Liver (tissue), 9 donors: Measurements from ENCODE around the gene ZNF622. TPM values are rescaled to one million over a fixed set of nuclear protein-coding genes. Genes with fewer than 3 reads are reported as not detected.

Source experiments
- DNase-seq: peaks from one replicate; pipeline ENCODE4 v3.0.0-alpha.2; 2017; ENCODE audit warnings: low spot score
- H3K27ac ChIP-seq, 2 donors: one replicate each; pipeline ENCODE4 v1.7.0; 2013; ENCODE audit warnings: inconsistent platforms in 2 of 2, low read length in 2 of 2, control low read depth in 1 of 2, low read depth in 1 of 2, mild to moderate bottlenecking in 1 of 2
- H3K27me3 ChIP-seq, 4 donors: one replicate each; pipeline versions ENCODE4 v1.6.1 to v1.7.0; 2013; ENCODE audit warnings: low read length in 3 of 4, inconsistent platforms in 1 of 4, mild to moderate bottlenecking in 1 of 4, moderate library complexity in 1 of 4; ENCODE audit not compliant: control insufficient read depth in 4 of 4, insufficient read depth in 4 of 4
- H3K36me3 ChIP-seq, 4 donors: one replicate each; pipeline versions ENCODE4 v1.6.1 to v1.7.0; 2013; ENCODE audit warnings: low read length in 3 of 4, mild to moderate bottlenecking in 3 of 4, low read depth in 1 of 4, moderate library complexity in 1 of 4; ENCODE audit not compliant: control insufficient read depth in 4 of 4, insufficient read depth in 3 of 4
- H3K4me1 ChIP-seq, 4 donors: one replicate each; pipeline versions ENCODE4 v1.6.1 to v1.7.0; 2013; ENCODE audit warnings: low read length in 3 of 4, mild to moderate bottlenecking in 3 of 4, moderate library complexity in 1 of 4; ENCODE audit not compliant: control insufficient read depth in 4 of 4, insufficient read depth in 4 of 4
- H3K4me3 ChIP-seq, 3 donors: one replicate each; pipeline versions ENCODE4 v1.6.1 to v1.7.0; 2013; ENCODE audit warnings: low read length in 3 of 3, control low read depth in 1 of 3, low read depth in 1 of 3, mild to moderate bottlenecking in 1 of 3
- H3K9ac ChIP-seq, 2 donors: one replicate each; pipeline ENCODE4 v1.7.0; 2013; ENCODE audit warnings: low read length in 2 of 2, mild to moderate bottlenecking in 2 of 2, moderate library complexity in 2 of 2, control low read depth in 1 of 2, low read depth in 1 of 2
- H3K9me3 ChIP-seq, 4 donors: one replicate each; pipeline versions ENCODE4 v1.6.1 to v1.7.0; 2013; ENCODE audit warnings: low read length in 3 of 4; ENCODE audit not compliant: control insufficient read depth in 4 of 4
- FOXA1 ChIP-seq: IDR thresholded peaks from 2 replicates; pipeline ENCODE4 v1.6.1; 2016; ENCODE audit warnings: antibody characterized with exemption
- FOXA2 ChIP-seq: IDR thresholded peaks from 2 replicates; pipeline ENCODE4 v1.6.1; 2016; ENCODE audit warnings: antibody characterized with exemption
- HNF4A ChIP-seq, 2 donors: conservative IDR thresholded peaks; 2 replicates each; pipeline ENCODE4 v1.6.1; 2016; ENCODE audit warnings: antibody characterized with exemption in 2 of 2, mild to moderate bottlenecking in 2 of 2
- HNF4G ChIP-seq: IDR thresholded peaks from 2 replicates; pipeline ENCODE4 v1.6.1; 2016; ENCODE audit warnings: antibody characterized with exemption
- JUND ChIP-seq, 2 donors: IDR thresholded peaks; 2 replicates each; pipeline ENCODE4 v1.6.1; 2016; ENCODE audit warnings: antibody characterized with exemption in 2 of 2
- RAD21 ChIP-seq, 2 donors: IDR thresholded peaks; 2 replicates each; pipeline ENCODE4 v1.6.1; 2016; ENCODE audit warnings: antibody characterized with exemption in 2 of 2, mild to moderate bottlenecking in 2 of 2
- RXRA ChIP-seq, 2 donors: IDR thresholded peaks; 2 replicates each; pipeline ENCODE4 v1.6.1; 2017 to 2018; ENCODE audit warnings: antibody characterized with exemption in 2 of 2, mild to moderate bottlenecking in 1 of 2
- SP1 ChIP-seq: IDR thresholded peaks from 2 replicates; pipeline ENCODE4 v1.6.1; 2018; ENCODE audit warnings: antibody characterized with exemption, mild to moderate bottlenecking
- TAF1 ChIP-seq: conservative IDR thresholded peaks from 2 replicates; pipeline ENCODE4 v1.6.1; 2016; ENCODE audit warnings: antibody characterized with exemption, mild to moderate bottlenecking
- YY1 ChIP-seq: IDR thresholded peaks from 2 replicates; pipeline ENCODE4 v1.6.1; 2016; ENCODE audit warnings: antibody characterized with exemption, mild to moderate bottlenecking
- WGBS: extraction: QIAGEN DNeasy Blood & Tissue Kit; methylation state at CpG from one replicate; pipeline ENCODE4 v1.1.7; 2013; 5-methylcytosine and 5-hydroxymethylcytosine counted together
- polyA plus RNA-seq, 2 donors: library from polyadenylated mRNA; stranded (reverse) in 1 of 2; unstranded in 1 of 2; fragments of 200-250 nt in 1 of 2; fragments of >200 nt in 1 of 2; fragmentation: Nextera tagmentation in 1 of 2; extraction: Ambion mirVana in 1 of 2; gene quantifications; one replicate each; pipeline versions ENCODE4 v1.2.1 to v1.2.3, GENCODE V29; 2013 to 2015
- total RNA-seq, 2 donors: library from RNA; depleted of rRNA; stranded (reverse); fragments of >200 nt; gene quantifications; one replicate each; pipeline ENCODE4 v1.2.3, GENCODE V29; 2014
- TF ChIP-seq, protein P1 (sequence below): IDR thresholded peaks from 2 replicates; pipeline ENCODE4 v1.6.1; 2016; ENCODE audit warnings: antibody characterized with exemption, mild to moderate bottlenecking
- TF ChIP-seq, protein P2 (sequence below): IDR thresholded peaks from 2 replicates; pipeline ENCODE4 v1.6.1; 2016; ENCODE audit warnings: antibody characterized with exemption
- TF ChIP-seq, protein P3 (sequence below): fragments of 150-350 bp; IDR thresholded peaks from 2 replicates; pipeline ENCODE4 v1.5.1; 2017; ENCODE audit warnings: improper control_type of control experiment, low read depth, low read length; ENCODE audit not compliant: missing input control
- donor health status: healthy.
- donor health status: healthy.
- donor health status: healthy.
- donor health status: healthy.
- donor health status: healthy.

Gene ZNF622
- total and polyA plus RNA-seq, 4 donors: 12.8 to 18.7 (median 16.4) TPM

DNA sequence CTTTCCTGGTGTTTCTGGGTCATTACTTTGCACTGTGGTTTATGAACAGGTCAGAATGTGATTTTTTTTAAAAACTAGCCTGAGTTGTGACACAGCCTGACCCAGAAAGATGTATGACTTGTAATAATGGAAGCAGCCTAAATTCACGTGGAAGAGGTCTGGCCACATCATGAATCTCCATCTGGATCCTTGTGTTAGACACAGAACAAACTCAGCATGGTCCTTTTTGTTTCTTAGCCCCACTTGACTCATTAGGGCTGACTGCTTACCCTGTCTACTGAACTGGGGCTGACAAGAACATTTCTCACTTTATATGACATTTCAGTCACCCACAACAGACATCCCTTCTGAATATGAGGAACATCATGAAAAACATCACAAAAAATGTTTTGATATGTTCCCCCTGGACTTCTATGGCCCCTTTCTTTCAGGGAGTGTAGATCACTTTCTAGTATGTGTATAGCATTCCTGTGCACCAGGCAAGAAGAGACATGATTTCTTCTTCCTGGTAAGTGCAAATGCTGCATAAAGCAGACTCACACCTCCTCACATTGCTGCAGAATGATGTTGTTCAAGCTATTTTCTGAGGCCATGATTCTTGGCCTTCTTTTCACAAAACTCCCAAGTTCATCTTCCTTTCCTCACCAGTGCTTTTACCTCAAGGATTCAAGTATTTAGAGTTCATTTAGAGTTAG, 52.3 kb downstream of the ZNF622 start:
- Histone ChIP-seq H3K27ac (no peak overlapping the region), H3K4me1 (no peaks in the 10 kb centered on the region), H3K9me3 (no peaks in the 10 kb centered on the region), H3K9ac (no peak overlapping the region), H3K36me3 (no peaks in the 10 kb centered on the region), H3K27me3 (peaks cover 0 to 2% (median 0%) of the 10 kb centered on the region in 4 donors), H3K4me3 (no peak overlapping the region)
- TF ChIP-seq RXRA (IDR thresholded peaks at IDR 0.05) (no peak), HNF4A (conservative IDR thresholded peaks at IDR 0.05) (no peak), JUND (IDR thresholded peaks at IDR 0.05) (no peak), YY1 (no peak), FOXA2 (no peak), SP1 (no peak)
- TF ChIP-seq, protein P1, sequence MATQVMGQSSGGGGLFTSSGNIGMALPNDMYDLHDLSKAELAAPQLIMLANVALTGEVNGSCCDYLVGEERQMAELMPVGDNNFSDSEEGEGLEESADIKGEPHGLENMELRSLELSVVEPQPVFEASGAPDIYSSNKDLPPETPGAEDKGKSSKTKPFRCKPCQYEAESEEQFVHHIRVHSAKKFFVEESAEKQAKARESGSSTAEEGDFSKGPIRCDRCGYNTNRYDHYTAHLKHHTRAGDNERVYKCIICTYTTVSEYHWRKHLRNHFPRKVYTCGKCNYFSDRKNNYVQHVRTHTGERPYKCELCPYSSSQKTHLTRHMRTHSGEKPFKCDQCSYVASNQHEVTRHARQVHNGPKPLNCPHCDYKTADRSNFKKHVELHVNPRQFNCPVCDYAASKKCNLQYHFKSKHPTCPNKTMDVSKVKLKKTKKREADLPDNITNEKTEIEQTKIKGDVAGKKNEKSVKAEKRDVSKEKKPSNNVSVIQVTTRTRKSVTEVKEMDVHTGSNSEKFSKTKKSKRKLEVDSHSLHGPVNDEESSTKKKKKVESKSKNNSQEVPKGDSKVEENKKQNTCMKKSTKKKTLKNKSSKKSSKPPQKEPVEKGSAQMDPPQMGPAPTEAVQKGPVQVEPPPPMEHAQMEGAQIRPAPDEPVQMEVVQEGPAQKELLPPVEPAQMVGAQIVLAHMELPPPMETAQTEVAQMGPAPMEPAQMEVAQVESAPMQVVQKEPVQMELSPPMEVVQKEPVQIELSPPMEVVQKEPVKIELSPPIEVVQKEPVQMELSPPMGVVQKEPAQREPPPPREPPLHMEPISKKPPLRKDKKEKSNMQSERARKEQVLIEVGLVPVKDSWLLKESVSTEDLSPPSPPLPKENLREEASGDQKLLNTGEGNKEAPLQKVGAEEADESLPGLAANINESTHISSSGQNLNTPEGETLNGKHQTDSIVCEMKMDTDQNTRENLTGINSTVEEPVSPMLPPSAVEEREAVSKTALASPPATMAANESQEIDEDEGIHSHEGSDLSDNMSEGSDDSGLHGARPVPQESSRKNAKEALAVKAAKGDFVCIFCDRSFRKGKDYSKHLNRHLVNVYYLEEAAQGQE: no peak
- DNase-seq: no peak
- WGBS: 61% methylated on average over 1 of the region's 1 CpG

DNA sequence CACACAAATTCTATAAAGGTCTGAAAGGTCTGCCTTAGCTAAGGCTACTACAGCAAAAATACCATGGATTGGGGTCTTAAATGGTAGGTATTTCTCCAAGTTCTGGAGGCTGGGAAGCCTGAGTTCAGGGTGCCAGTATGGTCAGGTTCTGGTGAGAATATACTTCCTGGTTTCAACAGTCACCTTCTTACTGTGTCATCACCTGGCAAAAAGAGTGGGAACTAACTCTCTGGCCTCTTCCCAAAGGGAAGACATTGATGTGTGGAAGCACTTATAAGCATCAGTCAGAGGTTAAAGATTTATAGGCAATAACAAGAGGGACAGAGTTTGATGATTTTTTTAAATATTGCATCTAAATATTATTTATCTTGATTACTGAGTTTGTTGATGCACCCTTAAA, 53.0 kb downstream of the ZNF622 start:
- Histone ChIP-seq H3K36me3 (no peaks in the 10 kb centered on the region), H3K9me3 (no peaks in the 10 kb centered on the region)
- TF ChIP-seq, protein P2, sequence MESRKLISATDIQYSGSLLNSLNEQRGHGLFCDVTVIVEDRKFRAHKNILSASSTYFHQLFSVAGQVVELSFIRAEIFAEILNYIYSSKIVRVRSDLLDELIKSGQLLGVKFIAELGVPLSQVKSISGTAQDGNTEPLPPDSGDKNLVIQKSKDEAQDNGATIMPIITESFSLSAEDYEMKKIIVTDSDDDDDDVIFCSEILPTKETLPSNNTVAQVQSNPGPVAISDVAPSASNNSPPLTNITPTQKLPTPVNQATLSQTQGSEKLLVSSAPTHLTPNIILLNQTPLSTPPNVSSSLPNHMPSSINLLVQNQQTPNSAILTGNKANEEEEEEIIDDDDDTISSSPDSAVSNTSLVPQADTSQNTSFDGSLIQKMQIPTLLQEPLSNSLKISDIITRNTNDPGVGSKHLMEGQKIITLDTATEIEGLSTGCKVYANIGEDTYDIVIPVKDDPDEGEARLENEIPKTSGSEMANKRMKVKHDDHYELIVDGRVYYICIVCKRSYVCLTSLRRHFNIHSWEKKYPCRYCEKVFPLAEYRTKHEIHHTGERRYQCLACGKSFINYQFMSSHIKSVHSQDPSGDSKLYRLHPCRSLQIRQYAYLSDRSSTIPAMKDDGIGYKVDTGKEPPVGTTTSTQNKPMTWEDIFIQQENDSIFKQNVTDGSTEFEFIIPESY: no peak
- TF ChIP-seq HNF4G (no peak), JUND (IDR thresholded peaks at IDR 0.05) (no peak), RAD21 (IDR thresholded peaks at IDR 0.05) (no peak), YY1 (no peak), FOXA2 (no peak), HNF4A (conservative IDR thresholded peaks at IDR 0.05) (no peak), TAF1 (no peak), FOXA1 (no peak), RXRA (IDR thresholded peaks at IDR 0.05) (no peak), SP1 (no peak)
- TF ChIP-seq, protein P3, sequence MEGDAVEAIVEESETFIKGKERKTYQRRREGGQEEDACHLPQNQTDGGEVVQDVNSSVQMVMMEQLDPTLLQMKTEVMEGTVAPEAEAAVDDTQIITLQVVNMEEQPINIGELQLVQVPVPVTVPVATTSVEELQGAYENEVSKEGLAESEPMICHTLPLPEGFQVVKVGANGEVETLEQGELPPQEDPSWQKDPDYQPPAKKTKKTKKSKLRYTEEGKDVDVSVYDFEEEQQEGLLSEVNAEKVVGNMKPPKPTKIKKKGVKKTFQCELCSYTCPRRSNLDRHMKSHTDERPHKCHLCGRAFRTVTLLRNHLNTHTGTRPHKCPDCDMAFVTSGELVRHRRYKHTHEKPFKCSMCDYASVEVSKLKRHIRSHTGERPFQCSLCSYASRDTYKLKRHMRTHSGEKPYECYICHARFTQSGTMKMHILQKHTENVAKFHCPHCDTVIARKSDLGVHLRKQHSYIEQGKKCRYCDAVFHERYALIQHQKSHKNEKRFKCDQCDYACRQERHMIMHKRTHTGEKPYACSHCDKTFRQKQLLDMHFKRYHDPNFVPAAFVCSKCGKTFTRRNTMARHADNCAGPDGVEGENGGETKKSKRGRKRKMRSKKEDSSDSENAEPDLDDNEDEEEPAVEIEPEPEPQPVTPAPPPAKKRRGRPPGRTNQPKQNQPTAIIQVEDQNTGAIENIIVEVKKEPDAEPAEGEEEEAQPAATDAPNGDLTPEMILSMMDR: no peak
- TF ChIP-seq, protein P1: no peak

More for the DNA sequence above, 53.0 kb downstream of the ZNF622 start:
- Histone ChIP-seq H3K4me1 (no peaks in the 10 kb centered on the region), H3K27me3 (peaks cover 0 to 2% (median 0%) of the 10 kb centered on the region in 4 donors), H3K27ac (no peak overlapping the region), H3K4me3 (no peak overlapping the region), H3K9ac (no peak overlapping the region)
- no peak for DNase-seq
